Measurements from ENCODE around the gene ZNF836. TPM values are rescaled to one million over a fixed set of nuclear protein-coding genes. Genes with fewer than 3 reads are reported as not detected.

Gene ZNF836
- polyA plus RNA-seq, 2 of the 4 experiments (the other 2 are of a cell fraction): 0.81 to 0.85 TPM

DNA sequence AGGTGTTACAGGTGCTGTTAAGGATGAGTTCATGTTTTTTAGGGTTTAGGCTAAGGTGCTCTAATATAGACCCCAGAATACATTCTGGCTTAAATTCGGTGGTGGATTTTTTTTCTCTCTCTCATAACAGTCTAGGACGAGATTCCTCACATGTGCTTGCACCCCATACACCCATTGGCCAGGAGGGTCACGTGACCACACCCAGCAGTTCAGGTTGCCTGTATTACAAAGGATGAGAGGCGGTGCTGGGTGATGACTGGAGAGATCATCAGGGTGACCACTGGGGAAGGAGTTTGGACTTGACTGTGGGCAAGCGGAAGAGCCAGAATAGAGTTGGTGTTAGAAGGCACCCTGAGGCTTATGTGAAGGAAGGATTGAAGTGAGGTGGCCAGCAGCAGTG is 46.2 kb upstream of the ZNF836 start:
- no peak for TF ChIP-seq TP53 (CRISPR knock-in tag; IDR thresholded peaks at IDR 0.05)
- no peak for TF ChIP-seq MAFK (IDR thresholded peaks at IDR 0.05; ENCODE audit: partially characterized antibody)
- no peak for TF ChIP-seq KDM5A (IDR thresholded peaks at IDR 0.05)
- TF ChIP-seq HDAC2 (IDR thresholded peaks at IDR 0.05): no peak
- TF ChIP-seq ZSCAN20 (CRISPR knock-in tag; IDR thresholded peaks at IDR 0.05): no peak
- Histone ChIP-seq H3K4me1 (no peaks in the 10 kb centered on the region), H3K4me3 (no peak overlapping the region), H3K4me2 (no peak overlapping the region), H3K9me3 (peaks cover 80% of the 10 kb centered on the region), H3K27ac (no peak overlapping the region)
- ChIA-PET POLR2A (no interaction called here), CTCF (no interaction called here)
- ATAC-seq (no peak), DNase-seq (ENCODE audit: low read depth in 1 of 2, low spot score in 1 of 2) (no peak), FAIRE-seq (no peak)
- WGBS (ENCODE audit: missing lambda C conversion rate): 90% methylated on average over 5 of the region's 5 CpGs

DNA sequence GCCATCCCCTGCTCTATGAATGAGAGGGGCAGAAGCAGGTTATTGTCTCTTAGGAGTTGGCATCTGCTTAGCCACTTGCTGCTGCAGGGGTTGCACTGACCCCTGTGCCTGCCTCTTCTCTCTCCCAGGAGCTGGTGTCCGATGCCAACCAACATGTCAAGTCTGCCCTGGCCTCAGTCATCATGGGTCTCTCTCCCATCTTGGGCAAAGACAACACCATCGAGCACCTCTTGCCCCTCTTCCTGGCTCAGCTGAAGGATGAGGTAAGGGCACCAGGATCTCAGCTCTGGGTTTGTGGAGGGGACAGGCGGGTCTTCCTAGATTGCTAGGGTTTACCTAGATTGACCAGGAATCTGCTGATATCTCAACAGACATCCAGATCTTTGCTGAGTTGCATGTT is 45.0 kb upstream of the ZNF836 start:
- no peak for FAIRE-seq
- no peak for TF ChIP-seq POLR2A (IDR thresholded peaks at IDR 0.05; ENCODE audit: low read length)
- TF ChIP-seq, protein P1, sequence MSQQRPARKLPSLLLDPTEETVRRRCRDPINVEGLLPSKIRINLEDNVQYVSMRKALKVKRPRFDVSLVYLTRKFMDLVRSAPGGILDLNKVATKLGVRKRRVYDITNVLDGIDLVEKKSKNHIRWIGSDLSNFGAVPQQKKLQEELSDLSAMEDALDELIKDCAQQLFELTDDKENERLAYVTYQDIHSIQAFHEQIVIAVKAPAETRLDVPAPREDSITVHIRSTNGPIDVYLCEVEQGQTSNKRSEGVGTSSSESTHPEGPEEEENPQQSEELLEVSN (IDR thresholded peaks at IDR 0.05; ENCODE audit: borderline replicate concordance, low read depth): no peak
- TF ChIP-seq JUNB (IDR thresholded peaks at IDR 0.05): no peak
- TF ChIP-seq ESRRA (IDR thresholded peaks at IDR 0.05; ENCODE audit: borderline replicate concordance, low read length): no peak
- TF ChIP-seq, protein P2, sequence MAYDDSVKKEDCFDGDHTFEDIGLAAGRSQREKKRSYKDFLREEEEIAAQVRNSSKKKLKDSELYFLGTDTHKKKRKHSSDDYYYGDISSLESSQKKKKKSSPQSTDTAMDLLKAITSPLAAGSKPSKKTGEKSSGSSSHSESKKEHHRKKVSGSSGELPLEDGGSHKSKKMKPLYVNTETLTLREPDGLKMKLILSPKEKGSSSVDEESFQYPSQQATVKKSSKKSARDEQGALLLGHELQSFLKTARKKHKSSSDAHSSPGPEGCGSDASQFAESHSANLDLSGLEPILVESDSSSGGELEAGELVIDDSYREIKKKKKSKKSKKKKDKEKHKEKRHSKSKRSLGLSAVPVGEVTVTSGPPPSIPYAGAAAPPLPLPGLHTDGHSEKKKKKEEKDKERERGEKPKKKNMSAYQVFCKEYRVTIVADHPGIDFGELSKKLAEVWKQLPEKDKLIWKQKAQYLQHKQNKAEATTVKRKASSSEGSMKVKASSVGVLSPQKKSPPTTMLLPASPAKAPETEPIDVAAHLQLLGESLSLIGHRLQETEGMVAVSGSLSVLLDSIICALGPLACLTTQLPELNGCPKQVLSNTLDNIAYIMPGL (CRISPR knock-in tag; IDR thresholded peaks at IDR 0.05; ENCODE audit: borderline replicate concordance): no peak
- no peak for TF ChIP-seq EP300 (IDR thresholded peaks at IDR 0.05)
- TF ChIP-seq, protein P3, sequence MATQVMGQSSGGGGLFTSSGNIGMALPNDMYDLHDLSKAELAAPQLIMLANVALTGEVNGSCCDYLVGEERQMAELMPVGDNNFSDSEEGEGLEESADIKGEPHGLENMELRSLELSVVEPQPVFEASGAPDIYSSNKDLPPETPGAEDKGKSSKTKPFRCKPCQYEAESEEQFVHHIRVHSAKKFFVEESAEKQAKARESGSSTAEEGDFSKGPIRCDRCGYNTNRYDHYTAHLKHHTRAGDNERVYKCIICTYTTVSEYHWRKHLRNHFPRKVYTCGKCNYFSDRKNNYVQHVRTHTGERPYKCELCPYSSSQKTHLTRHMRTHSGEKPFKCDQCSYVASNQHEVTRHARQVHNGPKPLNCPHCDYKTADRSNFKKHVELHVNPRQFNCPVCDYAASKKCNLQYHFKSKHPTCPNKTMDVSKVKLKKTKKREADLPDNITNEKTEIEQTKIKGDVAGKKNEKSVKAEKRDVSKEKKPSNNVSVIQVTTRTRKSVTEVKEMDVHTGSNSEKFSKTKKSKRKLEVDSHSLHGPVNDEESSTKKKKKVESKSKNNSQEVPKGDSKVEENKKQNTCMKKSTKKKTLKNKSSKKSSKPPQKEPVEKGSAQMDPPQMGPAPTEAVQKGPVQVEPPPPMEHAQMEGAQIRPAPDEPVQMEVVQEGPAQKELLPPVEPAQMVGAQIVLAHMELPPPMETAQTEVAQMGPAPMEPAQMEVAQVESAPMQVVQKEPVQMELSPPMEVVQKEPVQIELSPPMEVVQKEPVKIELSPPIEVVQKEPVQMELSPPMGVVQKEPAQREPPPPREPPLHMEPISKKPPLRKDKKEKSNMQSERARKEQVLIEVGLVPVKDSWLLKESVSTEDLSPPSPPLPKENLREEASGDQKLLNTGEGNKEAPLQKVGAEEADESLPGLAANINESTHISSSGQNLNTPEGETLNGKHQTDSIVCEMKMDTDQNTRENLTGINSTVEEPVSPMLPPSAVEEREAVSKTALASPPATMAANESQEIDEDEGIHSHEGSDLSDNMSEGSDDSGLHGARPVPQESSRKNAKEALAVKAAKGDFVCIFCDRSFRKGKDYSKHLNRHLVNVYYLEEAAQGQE (IDR thresholded peaks at IDR 0.05): no peak
- no peak for TF ChIP-seq PHF8 (IDR thresholded peaks at IDR 0.05; ENCODE audit: borderline replicate concordance, low read depth)
- TF ChIP-seq RARB (CRISPR knock-in tag; IDR thresholded peaks at IDR 0.05): no peak
- no peak for TF ChIP-seq NPAS2 (CRISPR knock-in tag; IDR thresholded peaks at IDR 0.05; ENCODE audit: borderline replicate concordance)
- TF ChIP-seq, protein P4, sequence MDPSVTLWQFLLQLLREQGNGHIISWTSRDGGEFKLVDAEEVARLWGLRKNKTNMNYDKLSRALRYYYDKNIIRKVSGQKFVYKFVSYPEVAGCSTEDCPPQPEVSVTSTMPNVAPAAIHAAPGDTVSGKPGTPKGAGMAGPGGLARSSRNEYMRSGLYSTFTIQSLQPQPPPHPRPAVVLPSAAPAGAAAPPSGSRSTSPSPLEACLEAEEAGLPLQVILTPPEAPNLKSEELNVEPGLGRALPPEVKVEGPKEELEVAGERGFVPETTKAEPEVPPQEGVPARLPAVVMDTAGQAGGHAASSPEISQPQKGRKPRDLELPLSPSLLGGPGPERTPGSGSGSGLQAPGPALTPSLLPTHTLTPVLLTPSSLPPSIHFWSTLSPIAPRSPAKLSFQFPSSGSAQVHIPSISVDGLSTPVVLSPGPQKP (IDR thresholded peaks at IDR 0.05; ENCODE audit: low read depth, low read length): no peak
- TF ChIP-seq, protein P5, sequence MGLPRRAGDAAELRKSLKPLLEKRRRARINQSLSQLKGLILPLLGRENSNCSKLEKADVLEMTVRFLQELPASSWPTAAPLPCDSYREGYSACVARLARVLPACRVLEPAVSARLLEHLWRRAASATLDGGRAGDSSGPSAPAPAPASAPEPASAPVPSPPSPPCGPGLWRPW (IDR thresholded peaks at IDR 0.05): no peak
- TF ChIP-seq, protein P6, sequence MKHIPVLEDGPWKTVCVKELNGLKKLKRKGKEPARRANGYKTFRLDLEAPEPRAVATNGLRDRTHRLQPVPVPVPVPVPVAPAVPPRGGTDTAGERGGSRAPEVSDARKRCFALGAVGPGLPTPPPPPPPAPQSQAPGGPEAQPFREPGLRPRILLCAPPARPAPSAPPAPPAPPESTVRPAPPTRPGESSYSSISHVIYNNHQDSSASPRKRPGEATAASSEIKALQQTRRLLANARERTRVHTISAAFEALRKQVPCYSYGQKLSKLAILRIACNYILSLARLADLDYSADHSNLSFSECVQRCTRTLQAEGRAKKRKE (CRISPR knock-in tag; IDR thresholded peaks at IDR 0.05; ENCODE audit: low read depth): no peak
- TF ChIP-seq EHF (CRISPR knock-in tag; IDR thresholded peaks at IDR 0.05): no peak
- no peak for TF ChIP-seq RFX5 (IDR thresholded peaks at IDR 0.05)
- TF ChIP-seq, protein P7, sequence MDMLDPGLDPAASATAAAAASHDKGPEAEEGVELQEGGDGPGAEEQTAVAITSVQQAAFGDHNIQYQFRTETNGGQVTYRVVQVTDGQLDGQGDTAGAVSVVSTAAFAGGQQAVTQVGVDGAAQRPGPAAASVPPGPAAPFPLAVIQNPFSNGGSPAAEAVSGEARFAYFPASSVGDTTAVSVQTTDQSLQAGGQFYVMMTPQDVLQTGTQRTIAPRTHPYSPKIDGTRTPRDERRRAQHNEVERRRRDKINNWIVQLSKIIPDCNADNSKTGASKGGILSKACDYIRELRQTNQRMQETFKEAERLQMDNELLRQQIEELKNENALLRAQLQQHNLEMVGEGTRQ (IDR thresholded peaks at IDR 0.05): no peak
- TF ChIP-seq MAFK (IDR thresholded peaks at IDR 0.05; ENCODE audit: partially characterized antibody): no peak
- H3K4me1 ChIP-seq: no peaks in the 10 kb centered on the region
- no peak overlapping the region for H3K4me2 ChIP-seq
- CTCF ChIA-PET: interaction anchor here (0.6 to 1.1 kb wide), 2 partner anchors 11 to 13 kb away, joined by 3 read pairs; no protein-coding TSS in a partner anchor
- no peak for ATAC-seq
- DNase-seq (ENCODE audit: low read depth in 1 of 2, low spot score in 1 of 2): no peak
- peaks cover 81% of the 10 kb centered on the region for H3K9me3 ChIP-seq
- WGBS (ENCODE audit: missing lambda C conversion rate): 86% methylated on average over 3 of the region's 3 CpGs
- POLR2A ChIA-PET: no interaction called here
- H3K27ac ChIP-seq: no peak overlapping the region
- H3K4me3 ChIP-seq: no peak overlapping the region

Data from A549 (cell line).